Stimulated activated CD4-positive, alpha-beta T cell treated with anti-CD3 and anti-CD28 coated beads, Interleukin-4, amount 100 ng/mL, for 48 hours (primary cell): ENCODE measurements around the gene GKAP1.
"Not testable (repeated sequence)": the region's sequence is repeated elsewhere in the genome, so short reads cannot be mapped to it uniquely, and the experiment has no call there.

ENCODE experiments used
- DNase-seq, 2 donors: peaks; one replicate each; pipeline ENCODE4 v3.0.0-alpha.2; 2020; ENCODE audit warnings: low read depth in 2 of 2

Gene GKAP1

GRCh38 chr9:83728591-83729368 is 88.8 kb downstream of the GKAP1 start:
- DNase-seq: not testable (repeated sequence)

GRCh38 chr9:83724436-83724835 is 93.1 kb downstream of the GKAP1 start:
- DNase-seq: no peak

GRCh38 chr9:83722726-83723495 is 94.7 kb downstream of the GKAP1 start:
- DNase-seq: no peak

- DNase-seq: no peak
Measured at GRCh38 chr9:83721509-83721908, 96.1 kb downstream of the GKAP1 start.

GRCh38 chr9:83715794-83716193 is 101.8 kb downstream of the GKAP1 start:
- DNase-seq: no peak

- DNase-seq: no peak
Measured at GRCh38 chr9:83715221-83715620, 102.3 kb downstream of the GKAP1 start.

- no peak for DNase-seq
Measured at GRCh38 chr9:83714329-83714728, 103.2 kb downstream of the GKAP1 start.

- peak; percentile 19 to 30 for DNase-seq
Measured at GRCh38 chr9:83708515-83709158, 108.9 kb downstream of the GKAP1 start.

- DNase-seq: peak; percentile 84 to 87
Measured at GRCh38 chr9:83707768-83708514, 109.6 kb downstream of the GKAP1 start, which contains the start of gene UBQLN1. UBQLN1 (minus strand) TSS chr9:83707958; CDS start chr9:83707679, 279 bp downstream.

- DNase-seq: peak; percentile 61 to 73
Measured at GRCh38 chr9:83707518-83707767, 110.1 kb downstream of the GKAP1 start.

GRCh38 chr9:83706676-83707517 is 110.7 kb downstream of the GKAP1 start:
- peak; percentile 49 to 53 for DNase-seq

GRCh38 chr9:83705219-83705651 is 112.3 kb downstream of the GKAP1 start:
- not testable (repeated sequence) for DNase-seq

GRCh38 chr9:83701769-83702168 is 115.8 kb downstream of the GKAP1 start:
- no peak for DNase-seq

GRCh38 chr9:83701286-83701685 is 116.3 kb downstream of the GKAP1 start:
- no peak for DNase-seq

GRCh38 chr9:83699615-83700014 is 118.0 kb downstream of the GKAP1 start:
- DNase-seq: no peak

GRCh38 chr9:83698976-83699585 is 118.5 kb downstream of the GKAP1 start:
- no peak for DNase-seq

GRCh38 chr9:83691492-83691891 is 126.1 kb downstream of the GKAP1 start:
- DNase-seq: no peak
